HG03039 (cell line): ENCODE results near the gene TMEM174.

ENCODE experiments used
- ATAC-seq: cut with Tn5 transposase; IDR thresholded peaks from one replicate; pipeline ENCODE4 v1.9.1; 2021; ENCODE audit warnings: mild to moderate bottlenecking, moderate library complexity; ENCODE audit not compliant: unreplicated experiment

Gene TMEM174

GRCh38 chr5:73152411-73153388, 20.3 kb upstream of the TMEM174 start:
- ATAC-seq = no peak

GRCh38 chr5:73153513-73153912, 19.5 kb upstream of the TMEM174 start:
- ATAC-seq = no peak

- no peak for ATAC-seq
Observed at GRCh38 chr5:73154208-73155006, 18.6 kb upstream of the TMEM174 start.

- no peak for ATAC-seq
Observed at GRCh38 chr5:73155271-73156222, 17.4 kb upstream of the TMEM174 start.

GRCh38 chr5:73157414-73158303, 15.3 kb upstream of the TMEM174 start:
- ATAC-seq = no peak

GRCh38 chr5:73158313-73158712, 14.7 kb upstream of the TMEM174 start:
- no peak for ATAC-seq

GRCh38 chr5:73160239-73160671, 12.7 kb upstream of the TMEM174 start:
- ATAC-seq = no peak

- ATAC-seq = no peak
Observed at GRCh38 chr5:73170522-73170921, 2.5 kb upstream of the TMEM174 start.

GRCh38 chr5:73171495-73171894, 1.5 kb upstream of the TMEM174 start:
- no peak for ATAC-seq

GRCh38 chr5:73174100-73174815, 1.3 kb downstream of the TMEM174 start:
- no peak for ATAC-seq

GRCh38 chr5:73176250-73176649, 3.3 kb downstream of the TMEM174 start:
- ATAC-seq = no peak

GRCh38 chr5:73178265-73178664, 5.3 kb downstream of the TMEM174 start:
- ATAC-seq = no peak

GRCh38 chr5:73179730-73180129, 6.7 kb downstream of the TMEM174 start:
- no peak for ATAC-seq

- no peak for ATAC-seq
Observed at GRCh38 chr5:73180566-73180965, 7.6 kb downstream of the TMEM174 start.

GRCh38 chr5:73182307-73182706, 9.3 kb downstream of the TMEM174 start:
- no peak for ATAC-seq

GRCh38 chr5:73183000-73183399, 10.0 kb downstream of the TMEM174 start:
- ATAC-seq = no peak

GRCh38 chr5:73183481-73183891, 10.5 kb downstream of the TMEM174 start:
- no peak for ATAC-seq

GRCh38 chr5:73186976-73187375, 14.0 kb downstream of the TMEM174 start:
- no peak for ATAC-seq
